Tongue (tissue), 2 donors: Measurements from ENCODE around the gene MIER2. TPM values are rescaled to one million over a fixed set of nuclear protein-coding genes. Genes with fewer than 3 reads are reported as not detected.
"Not testable (repeated sequence)": the region's sequence is repeated elsewhere in the genome, so short reads cannot be mapped to it uniquely, and the experiment has no call there.

Source experiments
- DNase-seq: peaks from one replicate; pipeline ENCODE4 v3.0.0-alpha.2; 2015
- total RNA-seq: library from RNA; depleted of rRNA; stranded (reverse); fragments of >200 nt; gene quantifications from one replicate; pipeline ENCODE4 v1.2.3, GENCODE V29; 2014

The MIER2 gene
- total RNA-seq, 1 donor from 2014 or later, result 9.2 TPM

DNA sequence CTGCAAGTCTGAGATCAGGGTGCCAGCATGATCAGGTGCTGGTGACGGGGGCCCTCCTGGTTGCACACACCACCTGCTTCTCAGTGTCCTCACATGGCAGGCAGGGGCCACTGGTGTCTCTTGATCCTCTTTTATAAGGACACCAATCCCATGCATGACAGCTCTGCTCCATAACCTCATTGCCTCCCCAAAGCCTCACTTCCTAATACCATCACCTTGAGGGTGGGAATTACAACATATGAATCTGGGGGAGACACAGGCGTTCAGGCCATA lies 15.0 kb upstream of the MIER2 start:
- DNase-seq, result no peak

DNA sequence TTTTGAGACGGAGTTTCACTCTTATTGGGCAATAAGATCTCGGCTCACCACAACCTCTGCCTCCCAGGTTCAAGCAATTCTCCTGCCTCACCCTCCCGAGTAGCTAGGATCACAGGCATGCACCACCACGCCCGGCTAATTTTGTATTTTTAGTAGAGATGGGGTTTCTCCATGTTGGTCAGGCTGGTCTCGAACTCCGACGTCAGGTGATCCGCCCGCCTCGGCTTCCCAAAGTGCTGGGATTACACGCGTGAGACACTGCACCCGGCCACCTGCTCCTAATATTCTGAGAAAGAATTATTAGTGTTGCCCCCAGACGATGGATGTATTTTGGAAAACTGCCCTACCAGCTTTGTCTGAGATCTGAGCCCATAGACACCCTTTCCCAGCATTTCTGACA lies 10.9 kb upstream of the MIER2 start:
- DNase-seq, result not testable (repeated sequence)

DNA sequence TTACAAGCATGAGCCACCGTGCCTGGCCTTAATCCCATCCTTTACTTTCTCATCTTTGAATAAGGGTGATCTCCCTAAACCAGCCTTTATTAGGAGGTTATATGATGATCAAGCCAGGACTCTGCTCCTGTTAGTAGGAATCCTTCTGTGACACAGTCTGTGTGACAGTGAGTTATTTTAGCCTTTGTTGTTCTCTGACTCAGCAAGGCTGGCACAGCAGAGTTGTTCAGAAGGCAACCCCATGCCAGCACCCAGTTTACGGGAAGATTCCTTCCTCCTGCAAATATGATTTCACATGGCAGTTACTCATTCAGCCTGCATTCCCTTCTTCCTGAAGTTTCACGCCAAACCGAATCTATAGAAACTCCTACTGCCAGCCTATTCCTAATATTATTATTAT lies 10.5 kb upstream of the MIER2 start:
- no peak for DNase-seq

GRCh38 chr19:351976-352625 lies 7.5 kb upstream of the MIER2 start:
- no peak for DNase-seq

DNA sequence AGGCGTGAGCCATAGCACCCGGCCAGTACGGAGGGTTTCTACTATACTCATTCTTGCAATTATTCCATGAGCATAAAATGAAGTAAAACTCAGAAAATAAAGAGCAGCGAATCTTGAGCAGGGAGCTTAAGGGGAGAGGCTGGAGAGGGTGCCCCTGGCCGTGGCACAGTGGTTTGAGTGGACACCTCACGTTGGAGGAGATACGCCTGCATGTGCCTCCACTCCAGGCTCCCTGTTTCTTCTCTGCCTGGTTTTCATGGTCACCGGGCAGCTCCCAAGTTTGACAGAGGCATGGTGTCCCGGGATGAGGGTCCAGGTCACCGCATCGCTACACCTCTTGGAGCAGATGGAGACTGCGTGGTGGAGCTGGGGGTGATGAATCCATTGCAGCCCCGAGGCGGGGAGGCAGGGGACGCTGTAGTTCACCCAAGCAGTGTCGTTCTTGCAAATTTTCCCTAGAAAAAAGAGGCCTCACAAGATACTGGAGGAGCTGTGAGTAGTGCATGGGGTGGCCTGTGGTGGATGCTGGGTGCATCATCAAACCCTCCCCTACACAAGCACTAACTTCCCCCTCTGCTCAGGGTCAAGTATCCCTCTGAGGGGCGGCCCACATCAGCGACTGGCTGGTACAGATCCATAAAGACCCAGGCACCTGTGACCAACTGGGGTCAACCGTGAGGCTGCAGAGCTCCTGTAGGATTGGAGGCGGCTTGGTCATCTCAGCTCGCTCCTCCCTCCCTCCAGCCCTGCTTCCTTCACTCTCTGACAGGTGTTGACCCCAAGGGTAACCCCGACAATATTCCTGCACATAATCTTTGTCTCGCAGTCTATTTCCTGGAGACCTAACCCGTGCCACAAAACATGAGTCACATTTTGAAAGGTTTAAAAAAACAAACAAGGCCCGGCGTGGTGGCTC lies 3.6 kb upstream of the MIER2 start:
- no peak for DNase-seq

DNA sequence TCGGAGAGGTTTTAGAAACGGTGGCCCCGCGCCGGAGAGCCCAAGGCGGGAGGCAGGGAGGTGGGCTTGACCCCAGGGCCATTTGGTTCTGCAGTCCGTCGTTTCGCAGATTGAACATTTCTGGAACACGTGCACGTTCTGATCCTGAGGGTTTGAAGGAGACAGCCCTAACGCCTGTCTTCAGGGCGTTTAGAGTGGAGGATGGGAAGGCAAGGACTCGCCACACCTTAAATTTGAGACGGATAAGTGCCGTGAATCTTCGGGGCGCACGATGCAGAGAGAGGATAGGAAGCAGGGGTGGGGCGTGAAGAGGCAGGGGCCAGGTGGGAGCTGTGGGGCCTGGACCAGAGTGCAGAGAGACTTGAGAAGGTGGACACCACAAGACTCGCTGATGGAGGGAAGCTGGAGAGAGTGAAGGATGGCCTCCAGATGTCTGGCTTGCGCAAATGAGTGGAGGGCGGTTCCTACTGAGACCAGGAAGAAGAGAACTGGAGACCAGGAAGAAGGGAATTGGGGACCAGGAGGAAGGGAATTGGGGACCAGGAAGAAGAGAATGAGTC lies 804 bp upstream of the MIER2 start:
- DNase-seq, result no peak

DNA sequence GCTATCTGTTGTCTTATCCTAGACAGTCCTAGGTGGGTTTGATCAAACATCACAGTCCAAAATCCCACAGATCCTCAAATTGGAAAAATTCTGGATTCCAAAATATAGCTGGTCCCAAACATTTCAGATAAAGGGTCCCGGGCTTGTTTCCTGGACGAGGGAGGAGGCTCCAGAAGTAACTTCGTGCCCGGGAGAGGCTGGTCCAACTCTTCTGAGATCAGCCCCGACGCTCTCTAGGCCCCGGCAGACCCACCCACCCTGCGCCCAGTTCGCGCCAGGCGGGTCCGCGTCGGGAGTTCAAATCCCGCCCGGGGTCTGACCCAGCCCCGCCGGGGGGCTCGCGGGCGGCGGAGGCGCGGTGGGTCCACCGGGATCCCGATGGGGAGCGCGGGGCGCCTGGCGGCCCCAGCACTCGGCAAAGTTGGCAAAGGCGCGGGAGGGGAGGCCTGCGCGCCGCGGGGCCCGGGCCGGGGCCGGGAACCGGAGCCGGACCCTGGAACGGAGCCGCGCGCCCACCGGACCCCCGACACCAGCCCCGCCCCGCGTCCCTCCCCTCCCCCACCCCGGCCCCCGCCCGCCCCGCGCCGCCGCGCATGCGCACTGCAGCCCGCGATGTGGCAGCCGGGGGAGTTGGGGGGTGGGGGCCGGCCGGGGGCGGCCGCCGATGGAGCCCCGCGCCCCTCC lies 513 bp downstream of the MIER2 start:
- DNase-seq, result peak; percentile 73

DNA sequence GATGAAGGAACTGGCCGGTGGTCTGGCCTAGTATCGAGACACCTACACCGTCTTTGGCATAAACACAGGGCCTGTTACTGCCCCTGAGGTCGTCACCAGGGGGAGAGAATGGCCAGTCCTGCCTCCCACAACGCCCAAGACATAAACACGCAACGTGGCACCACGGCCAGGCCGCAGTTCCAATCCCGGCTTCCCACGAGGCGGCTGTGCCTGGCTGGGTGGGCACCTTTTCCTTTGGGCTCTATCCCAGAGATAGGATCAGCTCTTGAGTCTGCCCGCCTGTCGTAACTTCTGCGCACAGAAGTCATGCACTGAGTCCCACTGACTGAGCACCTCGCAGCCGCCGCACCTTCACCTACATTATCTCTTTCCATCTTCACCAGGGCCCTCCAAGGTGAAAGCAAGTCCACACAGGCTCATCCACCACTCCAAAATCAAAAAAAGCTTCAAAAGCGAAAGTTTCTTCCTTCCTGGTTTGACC lies 1.1 kb downstream of the MIER2 start:
- no peak for DNase-seq

DNA sequence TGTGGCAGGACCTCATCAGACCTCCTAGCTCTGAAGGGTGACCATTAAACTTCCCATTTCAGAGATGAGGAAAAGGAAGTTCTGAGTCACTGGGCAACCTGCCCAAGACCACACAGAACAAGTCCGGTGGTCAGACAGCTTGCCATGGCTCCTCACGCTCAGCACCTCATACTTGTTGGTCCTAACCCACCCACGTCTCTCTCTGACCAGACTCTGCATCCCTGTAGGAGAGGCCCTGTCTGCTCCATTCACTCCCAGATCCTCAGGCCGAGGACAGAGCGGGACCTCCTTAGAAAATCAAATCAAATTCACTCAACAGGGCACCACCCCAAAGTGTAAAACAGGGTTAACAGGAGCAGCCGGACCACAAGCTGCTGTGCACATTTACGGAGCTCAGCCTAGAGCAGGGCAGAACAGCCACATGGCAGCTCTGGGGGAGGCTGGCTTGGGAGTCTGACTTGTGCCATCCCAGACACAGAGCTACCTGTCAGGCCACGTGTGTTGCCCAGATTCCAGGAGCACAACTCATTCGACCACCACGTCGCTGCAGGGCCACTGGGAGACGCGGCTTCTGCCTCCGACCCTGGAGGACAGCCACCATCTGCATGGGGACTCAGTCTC lies 1.7 kb downstream of the MIER2 start:
- peak; percentile 16 for DNase-seq

- no peak for DNase-seq
Measured at GRCh38 chr19:342128-342455, 2.5 kb downstream of the MIER2 start.

GRCh38 chr19:341386-342127 lies 3.0 kb downstream of the MIER2 start:
- no peak for DNase-seq

GRCh38 chr19:340620-341385 lies 3.8 kb downstream of the MIER2 start:
- no peak for DNase-seq

DNA sequence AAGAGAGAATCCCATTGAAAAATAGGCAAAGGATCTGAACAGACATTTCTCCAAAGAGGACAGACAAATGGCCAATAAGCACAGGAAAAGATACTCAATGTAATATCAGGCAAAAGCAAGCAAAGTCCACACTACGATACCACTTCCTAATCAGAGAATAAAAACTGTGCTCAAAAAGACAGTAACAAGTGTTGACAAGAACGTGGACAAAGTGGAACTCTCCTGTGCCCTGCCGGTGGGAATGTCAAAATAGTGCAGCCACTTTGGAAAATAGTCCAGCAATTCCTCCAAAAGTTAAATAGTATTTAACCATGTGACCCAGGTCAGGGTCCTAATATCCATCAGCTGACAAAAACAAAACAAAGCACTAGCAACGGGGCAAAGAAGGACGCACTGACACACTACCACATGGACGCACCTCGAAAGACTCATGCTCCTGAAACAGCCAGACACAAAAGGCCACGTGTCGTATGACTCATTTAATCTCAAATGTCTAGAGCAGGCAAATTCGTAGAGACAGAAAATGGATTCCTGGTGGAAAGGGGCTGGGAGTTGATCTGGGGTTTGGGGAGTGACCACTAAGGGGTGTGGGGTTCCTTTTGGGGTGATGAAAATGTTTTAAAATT lies 5.2 kb downstream of the MIER2 start:
- no peak for DNase-seq

GRCh38 chr19:338421-338820 lies 6.2 kb downstream of the MIER2 start:
- DNase-seq, result no peak

DNA sequence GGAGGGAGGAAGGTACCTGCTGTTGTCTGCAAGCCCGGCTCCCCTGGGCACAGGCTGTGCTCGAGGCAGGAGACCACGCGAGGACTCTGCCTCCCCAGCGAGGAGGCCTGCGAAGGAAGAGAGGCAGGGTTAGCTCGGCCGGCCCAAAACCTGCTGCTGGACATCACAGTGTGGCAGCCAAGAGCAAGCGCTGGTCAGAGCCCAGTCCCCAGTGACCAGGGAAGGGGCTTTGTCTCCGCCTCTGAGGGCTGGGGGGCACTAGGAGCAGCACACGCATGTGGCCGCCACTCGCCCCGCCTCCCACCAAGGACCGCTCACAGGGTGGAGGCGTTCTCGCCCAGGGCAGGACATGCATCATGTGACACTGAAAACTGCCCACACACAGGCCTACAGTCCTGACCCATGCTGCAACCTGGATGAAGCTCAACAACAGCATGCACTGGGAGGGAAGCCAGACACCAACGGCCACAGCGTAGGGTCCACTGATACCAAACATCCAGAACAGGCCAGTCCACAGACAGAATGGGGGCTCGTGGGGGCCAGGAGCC lies 8.5 kb downstream of the MIER2 start:
- DNase-seq, result no peak

DNA sequence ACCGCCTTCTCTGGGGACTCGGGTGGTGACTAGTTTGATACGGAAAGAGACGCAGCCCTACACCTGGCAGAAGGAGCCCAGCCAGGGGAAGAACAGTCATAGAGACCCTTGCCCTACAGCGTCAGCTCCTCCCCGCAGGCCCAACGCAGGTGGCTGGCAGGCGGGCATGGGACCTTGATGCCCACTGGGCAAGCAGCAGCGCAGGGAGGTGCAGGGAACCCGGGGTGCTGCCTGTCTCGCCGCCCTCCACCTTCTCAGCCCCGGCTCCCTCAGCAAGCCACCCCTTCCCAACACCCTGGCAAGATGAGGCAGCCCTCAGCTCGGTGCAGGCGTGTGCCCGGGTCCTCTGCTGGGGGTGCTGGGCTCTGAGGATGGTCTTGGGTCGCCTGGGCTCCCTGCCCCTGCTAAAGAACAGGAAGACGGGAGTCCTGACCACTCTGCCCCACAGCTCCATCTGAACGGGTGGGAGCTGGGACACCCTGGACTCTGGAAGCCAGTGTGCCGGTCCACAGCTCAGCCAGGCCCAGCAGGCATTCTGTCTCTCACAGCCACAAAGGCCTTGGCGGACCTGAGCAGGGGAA lies 9.0 kb downstream of the MIER2 start:
- DNase-seq, result no peak

DNA sequence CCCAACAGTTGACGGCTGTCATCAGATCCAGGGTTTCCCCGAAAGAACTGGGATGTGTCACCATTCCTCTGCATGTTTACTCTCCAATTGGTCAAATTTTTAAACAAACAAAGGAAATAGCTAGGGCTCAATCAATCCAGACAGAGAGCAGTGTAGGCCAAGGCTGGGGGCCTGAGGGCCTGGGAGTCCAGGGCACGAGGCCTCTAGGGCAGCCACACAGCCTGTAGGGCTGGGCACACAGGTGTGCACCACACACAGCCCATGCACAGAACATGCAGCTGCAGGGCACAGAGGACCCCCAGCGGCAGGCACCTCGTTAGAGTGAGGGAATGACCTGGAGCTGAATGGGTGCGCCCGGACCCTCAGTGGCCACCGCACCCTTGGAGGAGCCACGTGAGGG lies 9.5 kb downstream of the MIER2 start:
- DNase-seq, result no peak

DNA sequence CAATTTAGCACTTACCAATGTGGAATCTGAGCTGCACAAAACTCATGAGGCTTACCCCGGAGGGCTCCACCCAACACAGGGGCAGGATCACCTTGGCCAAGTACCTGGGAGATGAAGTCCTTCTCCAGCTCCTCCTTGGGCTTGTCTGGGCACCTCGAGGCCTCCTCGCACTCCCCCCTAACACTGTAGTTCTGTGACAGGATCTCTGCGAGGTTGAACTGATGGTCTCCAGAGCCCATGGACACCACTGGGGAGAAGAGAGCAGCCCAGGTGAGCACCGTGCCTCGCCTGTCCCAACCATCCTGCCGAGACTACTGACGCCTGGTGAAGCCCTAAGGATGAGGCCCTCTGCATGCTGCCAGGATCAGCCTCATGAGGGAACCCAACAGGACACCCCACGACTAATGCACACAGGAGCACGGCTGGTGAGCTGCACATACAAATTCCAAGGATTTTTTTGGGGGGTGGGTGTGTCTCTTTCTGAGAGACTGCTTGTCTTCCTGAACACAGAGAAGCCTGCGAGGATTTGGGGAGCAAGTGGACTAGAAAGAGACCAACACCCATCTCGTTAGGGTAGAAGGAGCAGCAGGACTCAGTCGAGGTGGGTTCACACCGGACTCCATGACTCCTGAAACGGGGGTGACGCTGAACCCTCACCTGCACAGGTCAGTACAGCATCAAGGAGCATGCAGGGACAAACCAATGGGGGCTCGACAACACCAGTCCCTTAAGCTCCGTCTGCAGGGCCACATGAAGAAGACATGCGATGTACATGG lies 10.1 kb downstream of the MIER2 start:
- no peak for DNase-seq

- DNase-seq, result no peak
Measured at GRCh38 chr19:330503-330902, 14.1 kb downstream of the MIER2 start.
